Calu3 (cell line): ENCODE results near the gene TNIP2. TPM values are rescaled to one million over a fixed set of nuclear protein-coding genes. Genes with fewer than 3 reads are reported as not detected.

Experiments
- BruUV-seq: library from RNA; stranded (reverse); fragments of 400-500 nt; replicated peaks from 2 replicates; lab custom pipeline; 2021; lab: Mats Ljungman, UMichigan
- CTCF ChIA-PET: fragments of 300-600 bp; sonication (Branson Sonifier 250); formaldehyde crosslinking; loops from one replicate; lab custom pipeline; 2022; ENCODE audit warnings: antibody characterized with exemption; lab: Charles Lee
- DNase-seq: peaks from one replicate; pipeline ENCODE4 v3.0.0; 2022
- H3K27ac Mint-ChIP-seq: one replicate; pipeline ENCODE4 v1.8.0; 2022; ENCODE audit warnings: mixed read lengths; ENCODE audit not compliant: unreplicated experiment
- H3K27me3 Mint-ChIP-seq: one replicate; pipeline ENCODE4 v1.8.0; 2022; ENCODE audit warnings: mixed read lengths; ENCODE audit not compliant: unreplicated experiment
- H3K36me3 Mint-ChIP-seq: one replicate; pipeline ENCODE4 v1.8.0; 2022; ENCODE audit warnings: mild to moderate bottlenecking, moderate library complexity, mixed read lengths; ENCODE audit not compliant: insufficient read depth, unreplicated experiment
- H3K4me1 Mint-ChIP-seq: one replicate; pipeline ENCODE4 v1.8.0; 2022; ENCODE audit warnings: mild to moderate bottlenecking, low read depth, mixed read lengths; ENCODE audit not compliant: unreplicated experiment
- H3K4me3 Mint-ChIP-seq: one replicate; pipeline ENCODE4 v1.8.0; 2022; ENCODE audit warnings: mild to moderate bottlenecking, low read depth, moderate library complexity, mixed read lengths; ENCODE audit not compliant: unreplicated experiment
- H3K9me3 Mint-ChIP-seq: one replicate; pipeline ENCODE4 v1.8.0; 2022; ENCODE audit warnings: low read depth, mixed read lengths; ENCODE audit not compliant: unreplicated experiment
- intact Hi-C: fragments of 100-400 bp; cut with micrococcal nuclease; formaldehyde crosslinking; loops from one replicate; pipeline ENCODE4 v1.10.0; 2022; ENCODE audit not compliant: unreplicated experiment
- total RNA-seq: library from RNA; stranded (reverse); gene quantifications from 2 replicates; pipeline ENCODE4 v1.2.3, GENCODE V29; 2022
- TF ChIP-seq, protein P1 (sequence below): fragments of 200-600 bp; IDR thresholded peaks from one replicate; pipeline ENCODE4 v1.8.0; 2022; ENCODE audit warnings: antibody characterized with exemption; ENCODE audit not compliant: unreplicated experiment

Gene TNIP2
- total RNA-seq, 1 experiment from 2014 or later = 18.7 TPM

DNA sequence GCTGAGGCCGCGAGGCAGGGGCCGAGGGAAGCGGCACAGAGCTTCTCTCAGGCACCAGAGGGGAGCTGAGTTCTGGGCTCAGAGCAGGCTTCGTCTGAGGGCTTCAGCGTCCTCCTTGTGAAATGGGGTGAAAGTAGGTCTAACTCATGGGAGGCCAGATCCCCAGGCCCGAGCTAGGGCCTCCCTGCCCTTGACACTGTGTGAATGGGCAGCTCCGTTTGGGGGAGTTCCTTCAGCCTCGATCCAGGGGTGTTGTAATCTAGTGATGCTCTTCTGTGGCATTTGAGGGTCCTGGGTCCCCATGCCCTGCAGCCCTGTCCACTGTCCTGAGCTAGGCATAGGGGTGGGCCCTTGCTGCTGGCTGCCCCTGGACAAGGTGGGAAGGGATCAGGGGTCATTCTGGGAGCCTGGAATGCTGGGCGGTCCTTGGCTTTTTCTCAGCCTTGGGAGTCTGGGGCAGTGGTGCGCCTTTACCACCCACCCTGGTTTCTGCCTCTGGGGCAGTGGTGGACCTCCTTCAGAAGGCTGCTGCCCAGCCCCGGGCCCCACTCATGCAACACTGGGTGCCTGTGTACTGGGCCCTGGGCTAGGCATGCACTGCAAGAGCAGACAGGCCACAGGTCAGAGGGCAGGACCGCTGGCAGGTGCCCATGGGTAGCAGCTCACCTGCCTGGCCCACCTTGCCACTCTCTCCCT, 40.9 kb upstream of the TNIP2 start:
- H3K36me3 Mint-ChIP-seq = peaks cover 22% of the 10 kb centered on the region
- TF ChIP-seq, protein P1, sequence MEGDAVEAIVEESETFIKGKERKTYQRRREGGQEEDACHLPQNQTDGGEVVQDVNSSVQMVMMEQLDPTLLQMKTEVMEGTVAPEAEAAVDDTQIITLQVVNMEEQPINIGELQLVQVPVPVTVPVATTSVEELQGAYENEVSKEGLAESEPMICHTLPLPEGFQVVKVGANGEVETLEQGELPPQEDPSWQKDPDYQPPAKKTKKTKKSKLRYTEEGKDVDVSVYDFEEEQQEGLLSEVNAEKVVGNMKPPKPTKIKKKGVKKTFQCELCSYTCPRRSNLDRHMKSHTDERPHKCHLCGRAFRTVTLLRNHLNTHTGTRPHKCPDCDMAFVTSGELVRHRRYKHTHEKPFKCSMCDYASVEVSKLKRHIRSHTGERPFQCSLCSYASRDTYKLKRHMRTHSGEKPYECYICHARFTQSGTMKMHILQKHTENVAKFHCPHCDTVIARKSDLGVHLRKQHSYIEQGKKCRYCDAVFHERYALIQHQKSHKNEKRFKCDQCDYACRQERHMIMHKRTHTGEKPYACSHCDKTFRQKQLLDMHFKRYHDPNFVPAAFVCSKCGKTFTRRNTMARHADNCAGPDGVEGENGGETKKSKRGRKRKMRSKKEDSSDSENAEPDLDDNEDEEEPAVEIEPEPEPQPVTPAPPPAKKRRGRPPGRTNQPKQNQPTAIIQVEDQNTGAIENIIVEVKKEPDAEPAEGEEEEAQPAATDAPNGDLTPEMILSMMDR = no peak
- no peak overlapping the region for H3K4me3 Mint-ChIP-seq
- CTCF ChIA-PET = interaction anchor here (0.7 to 1.0 kb wide), 2 partner anchors 9 to 14 kb away, joined by 3 read pairs; no protein-coding TSS in a partner anchor
- H3K9me3 Mint-ChIP-seq = no peaks in the 10 kb centered on the region
- no TSS peak for BruUV-seq
- intact Hi-C loops = no loop called here
- H3K27ac Mint-ChIP-seq = no peak overlapping the region
- H3K4me1 Mint-ChIP-seq = peaks cover 10% of the 10 kb centered on the region
- H3K27me3 Mint-ChIP-seq = no peaks in the 10 kb centered on the region
- DNase-seq = no peak

DNA sequence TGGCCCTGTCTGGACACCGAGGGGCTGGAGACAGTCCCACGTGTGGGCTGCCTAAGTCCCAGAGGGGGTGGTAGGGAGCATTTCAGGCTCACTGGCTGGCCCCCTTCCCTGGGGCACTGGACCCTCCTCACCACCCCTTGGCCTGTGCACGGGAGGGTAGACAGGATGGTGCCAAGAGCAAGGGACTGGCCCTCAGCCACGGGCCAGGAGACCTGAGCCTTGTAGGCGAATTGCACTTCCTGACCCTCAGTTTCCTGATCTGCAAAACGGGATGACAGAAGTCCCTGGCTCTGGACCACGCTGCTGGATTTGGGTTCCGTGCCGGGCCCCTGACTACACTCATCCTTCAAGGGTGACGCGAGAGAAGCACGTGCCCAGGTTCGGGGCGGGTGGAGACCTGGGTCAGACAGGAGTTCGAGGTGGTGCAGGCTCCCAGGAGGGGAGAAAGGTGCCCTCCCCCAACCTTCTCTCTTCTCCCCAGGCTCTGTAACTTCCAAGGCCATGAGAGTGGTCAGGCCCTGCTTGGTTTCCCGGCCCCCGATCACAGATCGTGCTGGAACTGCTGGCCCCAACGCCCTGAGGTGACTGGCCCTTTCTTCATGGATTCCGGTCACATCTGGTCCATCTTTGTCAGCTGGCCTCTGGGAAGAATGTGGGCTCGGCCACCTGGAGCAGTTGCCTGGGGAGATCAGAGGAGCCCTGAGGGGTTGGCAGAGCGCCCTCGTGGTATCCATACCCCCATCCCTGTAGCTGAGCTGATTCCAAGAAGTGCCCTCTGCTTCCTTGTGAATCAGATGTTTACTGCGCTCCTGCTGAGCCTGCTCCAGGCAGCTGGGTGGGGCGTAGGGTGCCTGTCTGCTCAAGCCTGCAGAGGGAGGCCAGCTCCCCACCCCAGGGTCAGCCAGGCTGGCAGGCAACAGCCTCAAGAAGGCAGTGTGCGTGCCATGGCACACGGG, 40.0 kb upstream of the TNIP2 start:
- H3K27ac Mint-ChIP-seq = no peak overlapping the region
- peaks cover 18% of the 10 kb centered on the region for H3K36me3 Mint-ChIP-seq
- DNase-seq = peak; percentile 66
- H3K4me1 Mint-ChIP-seq = peaks cover 8% of the 10 kb centered on the region
- BruUV-seq = no TSS peak
- no peaks in the 10 kb centered on the region for H3K27me3 Mint-ChIP-seq
- no peaks in the 10 kb centered on the region for H3K9me3 Mint-ChIP-seq
- TF ChIP-seq, protein P1 = no peak
- intact Hi-C loops = no loop called here
- CTCF ChIA-PET = interaction anchor here (0.6 to 1.0 kb wide), 3 partner anchors 8 to 24 kb away, joined by 3 to 4 read pairs (median 3); no protein-coding TSS in a partner anchor
- no peak overlapping the region for H3K4me3 Mint-ChIP-seq

DNA sequence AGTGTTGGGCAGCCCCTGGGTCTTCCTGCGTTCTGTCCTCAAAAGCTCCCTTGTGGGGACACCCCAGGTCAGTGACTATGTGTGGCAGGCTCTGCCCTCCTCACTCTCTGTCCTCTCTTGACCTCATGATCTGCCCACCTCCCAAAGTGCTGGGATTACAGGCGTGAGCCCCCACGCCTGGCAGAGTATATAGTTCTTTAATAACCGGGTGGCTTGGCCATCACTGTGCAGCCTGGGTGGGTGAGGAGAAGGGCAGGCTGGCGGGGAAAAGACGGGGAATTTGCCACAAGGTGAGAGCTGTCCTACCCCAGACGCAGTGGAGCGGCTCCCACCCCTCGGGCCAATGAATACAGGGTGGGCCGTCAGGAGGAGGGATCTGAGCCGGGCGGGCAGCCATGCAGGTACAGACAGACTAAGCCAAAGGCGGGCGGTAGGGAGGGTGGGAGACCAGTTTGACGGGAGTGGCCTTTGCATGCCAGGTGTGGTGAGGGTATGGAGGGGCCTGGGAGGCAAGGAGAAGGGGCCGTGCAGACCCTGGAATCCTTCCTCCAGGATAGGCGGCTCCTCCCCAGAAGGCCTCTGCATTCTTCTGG, 39.3 kb upstream of the TNIP2 start:
- no TSS peak for BruUV-seq
- TF ChIP-seq, protein P1 = no peak
- no peak overlapping the region for H3K27ac Mint-ChIP-seq
- no peak overlapping the region for H3K4me3 Mint-ChIP-seq
- no peaks in the 10 kb centered on the region for H3K9me3 Mint-ChIP-seq
- H3K36me3 Mint-ChIP-seq = peaks cover 14% of the 10 kb centered on the region
- no peak for DNase-seq
- CTCF ChIA-PET = no interaction called here
- peaks cover 6% of the 10 kb centered on the region for H3K4me1 Mint-ChIP-seq
- no peaks in the 10 kb centered on the region for H3K27me3 Mint-ChIP-seq
- intact Hi-C loops = no loop called here

DNA sequence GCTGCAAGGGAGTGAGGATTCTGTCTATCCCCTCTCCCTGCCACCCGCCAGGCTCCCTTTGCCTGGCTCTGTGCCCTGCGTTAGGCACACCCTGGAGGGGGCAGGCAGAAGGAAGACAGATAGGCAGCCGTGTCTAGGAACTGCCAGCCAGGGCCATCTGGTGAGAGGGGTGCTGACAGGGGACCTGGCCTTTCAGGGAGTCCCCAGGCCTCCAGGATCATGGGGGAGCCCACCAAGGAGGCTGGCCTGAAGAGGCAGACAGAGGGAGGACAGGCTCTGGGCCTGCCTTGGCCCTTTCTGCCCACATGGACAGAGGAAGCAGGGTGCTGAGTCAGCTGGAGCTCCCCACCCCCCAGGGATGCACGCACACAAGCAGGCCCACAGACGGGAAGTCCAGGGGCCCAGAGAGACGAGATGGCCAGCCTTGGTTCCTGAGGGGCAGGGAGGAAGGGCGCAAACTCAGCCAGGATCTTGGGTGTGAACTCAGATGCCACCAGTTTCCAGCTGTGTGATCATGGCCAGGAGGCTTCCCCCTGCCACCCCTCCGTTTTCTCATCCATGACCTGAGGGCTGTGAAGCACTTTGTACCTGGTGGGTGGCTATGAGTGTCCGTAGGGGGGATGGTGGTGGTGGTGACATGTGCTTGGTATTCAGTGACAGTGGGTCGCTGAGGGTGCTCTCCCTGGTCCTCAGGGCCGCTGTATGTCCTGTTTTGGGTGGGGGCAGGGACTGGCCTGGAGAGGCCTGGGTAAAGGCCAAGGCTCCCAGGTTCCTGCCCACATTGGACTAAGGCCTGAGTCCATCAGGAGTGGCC, 38.6 kb upstream of the TNIP2 start:
- Mint-ChIP-seq H3K36me3 (peaks cover 14% of the 10 kb centered on the region), H3K4me1 (peaks cover 6% of the 10 kb centered on the region), H3K27me3 (no peaks in the 10 kb centered on the region), H3K9me3 (no peaks in the 10 kb centered on the region), H3K27ac (peak overlapping the region; percentile 33), H3K4me3 (peak overlapping the region; percentile 58)
- no TSS peak for BruUV-seq
- intact Hi-C loops = no loop called here
- no peak for DNase-seq
- CTCF ChIA-PET = no interaction called here
- TF ChIP-seq, protein P1 = no peak
